ENCODE measurements around the gene CENPT.
A peak's percentile ranks its signal among the peaks of the same experiment; 100 is the strongest.

Gene CENPT

GRCh38 chr16:67860589-67861398 lies 13.3 kb upstream of the CENPT start:
- no peak for DNase-seq (ENCODE audit: low read depth)
- no peak for TF ChIP-seq CTCF (IDR thresholded peaks at IDR 0.05; ENCODE audit: control insufficient read depth, extremely low read depth, insufficient read depth)
- no peak overlapping the region for H3K4me3 ChIP-seq (ENCODE audit: low read depth, low read length)

GRCh38 chr16:67858500-67858899 lies 11.0 kb upstream of the CENPT start:
- no peak overlapping the region for H3K4me3 ChIP-seq (ENCODE audit: low read depth, low read length)
- no peak for TF ChIP-seq CTCF (IDR thresholded peaks at IDR 0.05; ENCODE audit: control insufficient read depth, extremely low read depth, insufficient read depth)
- no peak for DNase-seq (ENCODE audit: low read depth)

- TF ChIP-seq CTCF (IDR thresholded peaks at IDR 0.05; ENCODE audit: control insufficient read depth, extremely low read depth, insufficient read depth): no peak
- H3K4me3 ChIP-seq (ENCODE audit: low read depth, low read length): no peak overlapping the region
- DNase-seq (ENCODE audit: low read depth): peak; percentile 35
These were observed 10.2 kb upstream of the CENPT start for GRCh38 chr16:67857547-67858233.

- DNase-seq (ENCODE audit: low read depth): no peak
- H3K4me3 ChIP-seq (ENCODE audit: low read depth, low read length): no peak overlapping the region
- TF ChIP-seq CTCF (IDR thresholded peaks at IDR 0.05; ENCODE audit: control insufficient read depth, extremely low read depth, insufficient read depth): no peak
These were observed 9.5 kb upstream of the CENPT start for GRCh38 chr16:67856927-67857546.

- no peak for TF ChIP-seq CTCF (IDR thresholded peaks at IDR 0.05; ENCODE audit: control insufficient read depth, extremely low read depth, insufficient read depth)
- H3K4me3 ChIP-seq (ENCODE audit: low read depth, low read length): no peak overlapping the region
- no peak for DNase-seq (ENCODE audit: low read depth)
These were observed 8.3 kb upstream of the CENPT start for GRCh38 chr16:67855789-67856188.

GRCh38 chr16:67853670-67854069 lies 6.2 kb upstream of the CENPT start:
- no peak for TF ChIP-seq CTCF (IDR thresholded peaks at IDR 0.05; ENCODE audit: control insufficient read depth, extremely low read depth, insufficient read depth)
- DNase-seq (ENCODE audit: low read depth): no peak
- no peak overlapping the region for H3K4me3 ChIP-seq (ENCODE audit: low read depth, low read length)

All from LNCaP clone FGC (cell line).